GM21390 (cell line): ENCODE measurements around the gene PDZD11.
"Not testable (repeated sequence)": the region's sequence is repeated elsewhere in the genome, so short reads cannot be mapped to it uniquely, and the experiment has no call there.

Experiments
- ATAC-seq: cut with Tn5 transposase; IDR thresholded peaks from one replicate; pipeline ENCODE4 v1.9.1; 2021; ENCODE audit not compliant: unreplicated experiment

Gene PDZD11

GRCh38 chrX:70257423-70258288 lies 32.1 kb downstream of the PDZD11 start:
- no peak for ATAC-seq

GRCh38 chrX:70255452-70255851 lies 34.3 kb downstream of the PDZD11 start:
- no peak for ATAC-seq

GRCh38 chrX:70254909-70255308 lies 34.8 kb downstream of the PDZD11 start:
- ATAC-seq, result no peak

GRCh38 chrX:70254063-70254400 lies 35.7 kb downstream of the PDZD11 start:
- no peak for ATAC-seq

DNA sequence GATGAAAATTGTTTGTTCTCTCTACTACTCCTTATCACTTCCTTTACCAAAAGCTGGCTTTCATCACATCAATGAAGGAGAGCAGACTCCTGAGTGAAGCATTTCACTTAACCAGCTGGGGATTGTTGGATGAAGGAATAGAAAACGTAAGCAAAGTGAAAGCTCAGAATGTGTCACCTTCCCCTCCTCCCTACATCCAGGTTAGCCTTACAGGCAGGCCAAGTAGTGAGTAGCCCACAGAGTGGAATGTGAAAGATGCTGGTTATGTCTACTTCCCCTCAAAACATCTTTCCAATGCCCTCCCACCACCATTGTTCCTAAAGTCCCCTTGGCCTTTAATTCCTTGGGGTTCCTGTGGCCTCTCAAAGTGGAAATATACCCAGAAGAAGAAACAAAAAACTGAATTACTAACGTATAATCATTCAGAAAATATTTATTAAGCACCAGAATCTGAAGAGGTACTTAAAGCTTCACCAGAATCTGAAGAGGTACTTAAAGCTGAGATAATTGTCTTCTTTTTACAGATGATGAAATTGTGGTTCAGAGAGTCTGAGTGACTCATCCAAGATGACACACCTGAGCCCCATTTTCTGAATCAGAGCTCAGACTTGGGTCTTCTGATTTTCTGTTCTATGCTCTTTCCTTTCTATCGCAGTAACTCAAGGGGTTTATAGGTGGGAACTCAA lies 36.2 kb downstream of the PDZD11 start:
- no peak for ATAC-seq

DNA sequence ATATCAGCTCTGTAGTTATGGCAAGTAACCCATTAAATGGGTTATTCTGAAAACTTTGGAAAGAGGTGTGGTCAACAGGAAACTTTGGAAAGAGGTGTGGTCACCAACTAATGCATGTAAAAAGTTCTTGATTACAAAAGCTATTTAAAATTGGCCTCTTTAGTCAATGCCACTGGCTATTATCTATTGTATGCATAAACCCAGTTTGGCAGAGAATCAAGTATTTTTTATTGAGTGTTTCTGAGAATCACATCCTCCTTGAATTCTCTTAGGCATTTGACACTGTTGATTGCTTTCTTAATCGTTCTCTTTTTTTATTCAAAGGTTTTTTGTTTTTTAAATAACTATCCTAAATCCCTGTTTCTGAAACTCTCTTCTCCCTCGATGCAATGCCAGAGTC lies 37.2 kb downstream of the PDZD11 start:
- no peak for ATAC-seq

DNA sequence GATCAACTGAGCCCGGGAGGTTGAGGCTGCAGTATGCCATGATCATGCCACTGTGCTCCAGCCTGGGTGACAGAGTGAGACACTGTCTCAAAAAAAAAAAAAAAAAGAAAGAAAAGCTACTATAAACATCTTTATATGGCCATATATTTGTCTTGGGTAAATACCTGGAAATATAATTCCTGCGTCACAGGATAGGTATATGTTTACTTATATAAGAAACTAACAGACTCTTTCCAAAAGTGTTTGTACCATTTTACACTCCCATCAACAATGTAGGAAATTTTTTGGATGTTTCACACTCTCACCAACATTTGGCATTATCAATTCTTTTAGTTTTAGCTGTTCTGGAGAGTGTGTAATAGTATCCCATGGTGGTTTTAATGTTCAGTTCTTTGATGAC lies 42.5 kb downstream of the PDZD11 start:
- no peak for ATAC-seq

DNA sequence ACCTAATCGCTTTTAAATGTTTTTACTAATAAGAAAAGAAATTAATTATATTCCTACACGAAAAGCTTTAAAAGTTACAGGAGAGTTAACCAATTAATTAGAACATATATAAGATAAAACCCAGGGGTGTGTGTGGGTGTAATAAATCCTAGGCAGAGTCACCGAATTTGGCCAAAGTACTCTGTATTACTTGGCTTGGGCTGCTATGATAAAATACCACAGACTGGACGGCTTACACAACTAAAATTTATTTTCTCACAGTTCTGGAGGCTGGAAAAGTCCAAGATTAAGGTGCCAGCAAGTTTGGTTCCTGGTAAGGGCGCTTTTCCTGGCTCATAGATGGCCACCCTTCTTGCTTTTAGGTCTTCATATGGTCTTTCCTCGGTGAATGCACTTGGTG lies 44.8 kb downstream of the PDZD11 start:
- no peak for ATAC-seq

- not testable (repeated sequence) for ATAC-seq
These were observed 46.1 kb downstream of the PDZD11 start for GRCh38 chrX:70243601-70244000.

- no peak for ATAC-seq
These were observed 48.2 kb downstream of the PDZD11 start for GRCh38 chrX:70241501-70241900.

- no peak for ATAC-seq
These were observed 49.0 kb downstream of the PDZD11 start for GRCh38 chrX:70240751-70241150.
